ENCODE data around the gene UGT1A6. TPM values are rescaled to one million over a fixed set of nuclear protein-coding genes. Genes with fewer than 3 reads are reported as not detected.

UGT1A6 gene
- total and polyA plus RNA-seq, 2 of the 4 experiments (the other 2 are of a cell fraction) = not detected

- no peak overlapping the region; the same call in 2 of the 3 replicates for H2BK15ac ChIP-seq (ENCODE audit: low read depth, low read length)
- H3K9me1 ChIP-seq (ENCODE audit: insufficient read depth, low read length) = no peaks in the 10 kb centered on the region
- H3K23ac ChIP-seq (ENCODE audit: low read depth, low read length) = no peak overlapping the region
- no peak overlapping the region for H3K14ac ChIP-seq (replicated peaks; ENCODE audit: low read depth, low read length)
- BruUV-seq (replicated peaks) = no TSS peak
- H2BK20ac ChIP-seq (ENCODE audit: low read depth, low read length) = 0 out of 2 replicates have a peak overlapping the region, but pooled peaks have one; percentile 42
- no peak overlapping the region for H3K4me2 ChIP-seq (ENCODE audit: low read depth, low read length)
- intact Hi-C loops (cut with micrococcal nuclease) (no loop called here), dilution Hi-C loops (cut with HindIII; ENCODE audit: low sequenced_read_pairs, unreplicated experiment) (no loop called here), in situ Hi-C loops (cut with MboI; ENCODE audit: low sequenced_read_pairs) (no loop called here)
- H3K4me1 ChIP-seq (ENCODE audit: control insufficient read depth, insufficient read depth, low read length) = peaks cover 9% of the 10 kb centered on the region
- DNase-seq = peak; percentile 1
- peak overlapping the region; percentile 41 for H4K5ac ChIP-seq (ENCODE audit: low read depth, low read length)
- no peaks in the 10 kb centered on the region for H4K20me1 ChIP-seq (ENCODE audit: insufficient read depth, low read length)
- H3K36me3 ChIP-seq (ENCODE audit: control insufficient read depth, insufficient read depth, low read length) = no peaks in the 10 kb centered on the region
- peak overlapping the region; percentile 25 for H2BK5ac ChIP-seq (ENCODE audit: low read depth, low read length, poor library complexity, severe bottlenecking)
- CTCF ChIA-PET = interaction anchor here (0.6 kb wide), 1 partner anchor 104 kb away, joined by 7 read pairs; no protein-coding TSS in a partner anchor
- H3K18ac ChIP-seq (ENCODE audit: low read depth, low read length) = peak overlapping the region; percentile 66
- H2BK120ac ChIP-seq (ENCODE audit: low read depth, low read length) = no peak overlapping the region
- ATAC-seq (ENCODE audit: low read depth) = peak; percentile 40; the same call in 1 of the 2 replicates
- H2AK5ac ChIP-seq (ENCODE audit: low read depth, low read length) = no peak overlapping the region
- peak overlapping the region in 1 of 2 experiments; percentile 16; a peak in 2 of 4 replicates for H4K8ac ChIP-seq (ENCODE audit: low read depth in 2 of 2, low read length in 2 of 2)
- no peaks in the 10 kb centered on the region for H3K79me1 ChIP-seq (ENCODE audit: low read depth in 1 of 2, low read length in 2 of 2)
- WGBS, 2 experiments (ENCODE audit: extremely low coverage in 2 of 2, insufficient read length in 1 of 2) = no CpG with 5 or more reads among the region's 4 CpGs
- TF ChIP-seq SMC3 (IDR thresholded peaks at IDR 0.05; ENCODE audit: low read depth, low read length) = no peak
- TF ChIP-seq USF2 (IDR thresholded peaks at IDR 0.05; ENCODE audit: low read depth, low read length) = no peak
- no peak for TF ChIP-seq ELK1 (IDR thresholded peaks at IDR 0.05; ENCODE audit: borderline replicate concordance, low read depth, low read length)
- TF ChIP-seq RAD21 (IDR thresholded peaks at IDR 0.05; ENCODE audit: low read length) = no peak
- no peak for TF ChIP-seq BHLHE40 (IDR thresholded peaks at IDR 0.05; ENCODE audit: low read depth, low read length)
- no peak for TF ChIP-seq MXI1 (IDR thresholded peaks at IDR 0.05; ENCODE audit: borderline replicate concordance, low read depth, low read length)
- no peak for TF ChIP-seq POLR2A (IDR thresholded peaks at IDR 0.05; ENCODE audit: low read depth, low read length)
- TF ChIP-seq FOS (IDR thresholded peaks at IDR 0.05; ENCODE audit: low read depth, low read length) = no peak
- POLR2A ChIA-PET (ENCODE audit: unreplicated experiment) = no interaction called here
- no peak overlapping the region for H3K4me3 ChIP-seq (ENCODE audit: insufficient read depth, low read depth, low read length)
- H3K56ac ChIP-seq (ENCODE audit: extremely low read depth, insufficient read depth, low read length) = no peak overlapping the region
- H3K9ac ChIP-seq (ENCODE audit: low read depth, low read length) = no peak overlapping the region
- no peak overlapping the region for H2AK9ac ChIP-seq (replicated peaks; ENCODE audit: low read depth, low read length, poor library complexity)
- peak overlapping the region; percentile 57; the same call in 1 of the 2 replicates for H4K91ac ChIP-seq (ENCODE audit: insufficient read depth, low read depth, low read length)
- H3K4ac ChIP-seq (ENCODE audit: low read depth, low read length) = no peak overlapping the region; the same call in 1 of the 2 replicates
- no peaks in the 10 kb centered on the region for H3K27me3 ChIP-seq (ENCODE audit: control insufficient read depth, insufficient read depth, low read length)
- H2AFZ ChIP-seq (replicated peaks; ENCODE audit: low read length, poor library complexity) = no peak overlapping the region
- H3K9me3 ChIP-seq (ENCODE audit: control insufficient read depth, insufficient read depth, low read length) = no peaks in the 10 kb centered on the region
- no peak overlapping the region for H3K27ac ChIP-seq (ENCODE audit: insufficient read depth, low read length)
Observed at GRCh38 chr2:233705911-233706506, 13.3 kb downstream of the UGT1A6 start.

All from IMR-90 (cell line).